GM15510 (cell line): ENCODE results near the gene ITPKA.
A peak's percentile ranks its signal among the peaks of the same experiment; 100 is the strongest.

Source experiments
- POLR2A ChIP-seq: IDR thresholded peaks from 3 replicates; pipeline ENCODE4 v1.6.1; 2011; ENCODE audit warnings: borderline replicate concordance; ENCODE audit not compliant: insufficient read length; ENCODE audit errors: extremely low read depth

The ITPKA gene

DNA sequence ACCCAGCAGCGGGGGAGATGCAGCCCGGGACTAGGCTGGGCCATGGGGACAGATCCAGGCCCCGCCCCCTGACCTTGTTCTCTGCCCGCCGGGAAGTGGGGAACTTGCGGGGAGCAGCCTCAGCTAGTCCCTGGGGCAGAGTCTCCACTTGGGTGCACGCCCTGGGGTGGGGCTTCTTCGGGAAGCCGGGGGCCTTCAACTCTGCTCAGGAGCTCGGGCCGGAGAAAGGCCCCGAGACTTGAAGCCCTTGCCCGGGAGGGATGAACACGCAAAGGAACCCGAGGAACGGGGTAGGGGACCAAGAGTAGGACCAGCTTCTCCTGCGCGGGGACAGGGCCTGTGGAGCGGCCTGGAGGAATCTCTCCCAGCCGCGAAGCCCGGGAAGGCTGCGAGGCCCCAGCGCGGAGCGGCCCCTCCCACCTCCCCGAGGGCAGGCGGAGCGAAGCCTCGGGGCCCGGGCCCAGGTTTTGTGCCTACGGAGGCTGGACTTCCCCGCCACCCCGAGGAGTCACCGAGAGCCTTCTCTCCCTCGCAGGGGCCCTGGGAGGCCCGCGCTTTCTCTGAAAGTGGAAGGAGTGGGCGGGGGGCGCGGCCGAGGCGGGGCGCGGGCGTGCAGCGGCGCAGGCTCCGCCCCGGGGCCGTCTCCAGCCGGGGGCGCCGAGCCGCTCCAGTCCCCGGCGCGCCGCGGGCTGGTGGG is at the start of gene ITPKA:
TSS of gene ITPKA (plus strand) at position 670 of the 697 bp plus-strand sequence. CDS start 54 bp downstream, outside the sequence.
- TF ChIP-seq POLR2A, result peak; percentile 73

DNA sequence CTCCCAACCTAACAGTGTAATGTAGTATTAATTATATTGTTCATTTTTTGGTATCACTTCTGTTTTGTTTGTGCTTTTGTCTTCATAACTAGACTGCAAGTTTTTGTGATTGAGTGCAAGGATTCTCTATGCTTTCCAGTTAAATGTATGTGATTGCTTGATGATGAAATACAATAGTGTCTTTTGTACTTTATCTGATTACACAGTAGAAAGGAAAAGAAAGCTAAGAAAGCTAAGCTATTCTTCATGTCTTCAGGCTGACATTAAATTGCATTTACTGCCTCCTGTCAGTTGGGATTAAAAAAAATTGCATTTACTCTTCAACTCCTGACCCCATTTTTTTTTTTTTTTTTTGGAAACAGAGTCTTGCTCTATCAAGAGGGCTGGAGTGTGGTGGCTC is 48.3 kb upstream of the ITPKA start:
- no peak for TF ChIP-seq POLR2A

DNA sequence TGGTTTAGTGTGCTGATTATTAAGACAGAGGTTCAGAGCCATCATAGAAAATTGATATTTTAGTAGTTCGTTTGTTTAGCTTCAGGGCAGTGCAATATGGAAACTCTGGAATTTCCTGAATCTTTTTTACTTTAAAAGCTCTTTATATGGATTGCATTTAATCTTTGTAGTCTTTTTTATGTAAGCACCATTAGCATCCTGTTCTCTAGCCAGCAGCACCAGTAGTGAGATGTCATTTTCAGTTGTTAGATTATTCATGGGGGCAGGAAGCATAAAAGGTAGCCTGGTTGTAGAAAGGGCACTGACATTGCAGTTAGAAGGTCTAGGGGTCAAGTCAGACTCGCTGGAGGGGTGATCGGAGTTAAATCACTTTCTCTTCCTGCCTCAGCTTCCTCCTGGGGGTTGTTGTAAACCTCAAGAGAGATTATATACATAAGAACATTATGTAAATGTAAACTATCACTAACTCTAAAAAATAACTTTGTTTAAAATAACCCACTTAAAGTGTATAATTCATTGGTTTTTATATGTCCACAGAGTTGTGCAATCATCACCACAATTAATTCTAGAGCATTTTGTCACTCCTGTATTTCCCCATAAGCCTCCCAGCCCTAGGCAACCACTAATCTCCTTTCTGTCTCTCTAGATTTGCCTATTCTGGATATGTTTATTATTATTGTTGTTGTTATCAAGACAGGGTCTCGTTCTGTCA is 31.4 kb upstream of the ITPKA start:
- TF ChIP-seq POLR2A, result no peak

DNA sequence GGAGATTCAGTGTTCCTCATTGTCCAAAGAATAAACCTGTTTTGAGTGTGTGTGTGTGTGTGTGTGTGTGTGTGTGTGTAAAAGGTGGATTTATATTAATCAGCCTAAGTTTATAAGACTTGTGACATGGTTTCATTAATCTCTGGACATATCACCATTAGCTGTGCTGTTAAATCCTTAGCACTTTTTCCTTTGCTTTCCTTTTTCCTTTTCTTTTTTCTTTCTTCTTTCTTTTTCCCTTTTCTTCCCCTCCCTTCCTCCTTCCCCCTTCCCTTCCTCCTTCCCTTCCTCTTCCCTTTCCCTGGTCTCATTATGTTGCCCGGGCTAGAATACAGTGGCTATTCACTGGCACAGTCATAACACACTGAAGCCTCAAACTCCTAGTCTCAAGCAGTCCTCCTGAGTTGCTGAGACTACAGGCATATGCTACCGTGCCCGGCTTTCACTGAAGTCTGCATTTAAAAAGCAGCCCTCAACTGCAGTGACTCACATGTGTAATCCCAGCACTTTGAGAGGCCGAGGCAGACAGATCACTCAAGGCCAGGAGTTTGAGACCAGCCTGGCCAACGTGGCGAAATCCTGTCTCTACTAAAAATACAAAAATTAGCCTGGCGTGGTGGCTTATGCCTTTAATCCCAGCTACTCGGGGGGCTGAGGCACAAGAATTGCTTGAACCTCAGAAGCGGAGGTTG is 28.6 kb upstream of the ITPKA start:
- TF ChIP-seq POLR2A, result no peak

DNA sequence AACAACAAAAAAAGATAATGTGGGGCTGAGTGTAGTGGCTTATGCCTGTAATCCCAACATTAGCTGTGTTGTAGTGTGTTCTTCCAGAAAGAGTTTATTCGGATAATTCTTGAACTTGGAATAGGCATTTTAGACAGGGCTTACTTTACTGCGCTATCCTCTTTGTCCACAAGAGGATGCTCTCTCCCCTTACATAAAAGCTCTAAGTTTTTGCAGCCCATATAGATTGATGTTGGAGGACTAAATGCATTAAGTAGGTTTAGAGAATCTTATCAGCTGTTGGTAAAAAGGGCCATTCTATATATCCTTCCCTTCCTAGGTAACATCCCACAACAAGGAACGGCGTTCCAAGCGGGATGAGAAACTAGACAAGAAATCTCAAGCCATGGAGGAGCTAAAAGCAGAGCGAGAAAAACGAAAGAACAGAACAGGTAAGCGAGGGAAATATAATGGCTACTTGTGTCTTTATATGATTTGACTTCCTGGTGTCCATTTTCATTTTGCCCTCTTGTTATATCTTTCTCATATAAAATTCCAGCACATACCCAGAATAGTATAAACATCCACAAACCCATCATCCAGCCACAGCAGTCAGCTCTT is 27.8 kb upstream of the ITPKA start:
- no peak for TF ChIP-seq POLR2A

DNA sequence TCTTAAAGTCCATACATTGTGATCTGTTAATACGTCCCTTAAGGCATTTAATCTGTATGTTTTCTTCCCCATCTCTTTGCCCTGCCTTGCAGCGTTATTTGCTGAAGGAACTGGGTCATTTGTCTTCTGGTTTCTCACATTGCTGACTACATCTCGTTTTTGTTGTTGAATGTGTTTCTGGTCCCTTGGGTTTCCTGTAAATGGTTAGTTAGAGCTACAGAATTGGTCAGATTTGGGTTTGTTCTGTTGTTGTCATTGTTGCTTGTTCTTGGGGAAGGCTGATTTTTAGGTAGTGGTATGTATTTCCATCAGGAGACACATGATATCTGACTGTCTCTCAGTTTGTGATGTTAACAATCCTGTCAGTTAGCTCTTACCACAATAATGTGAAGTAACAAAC is 27.0 kb upstream of the ITPKA start:
- TF ChIP-seq POLR2A, result no peak

DNA sequence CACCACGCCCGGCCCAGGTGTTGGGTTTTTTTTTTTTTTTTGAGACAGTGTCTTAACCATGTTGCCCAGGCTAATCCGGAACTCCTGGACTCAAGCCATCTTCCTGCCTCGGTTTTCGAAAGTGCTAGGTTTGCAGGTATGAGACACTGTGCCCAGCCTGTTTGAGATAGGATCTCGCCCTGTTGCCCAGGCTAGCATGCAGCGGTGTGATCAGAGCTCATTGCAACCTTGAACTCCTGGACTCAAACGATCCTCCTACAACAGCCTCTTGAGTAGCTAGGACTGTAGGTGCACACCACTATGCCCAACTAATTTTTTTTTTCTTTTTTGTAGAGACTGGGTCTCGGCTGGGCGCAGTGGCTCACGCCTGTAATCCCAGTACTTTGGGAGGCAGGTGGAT is 20.3 kb upstream of the ITPKA start:
- TF ChIP-seq POLR2A, result no peak

DNA sequence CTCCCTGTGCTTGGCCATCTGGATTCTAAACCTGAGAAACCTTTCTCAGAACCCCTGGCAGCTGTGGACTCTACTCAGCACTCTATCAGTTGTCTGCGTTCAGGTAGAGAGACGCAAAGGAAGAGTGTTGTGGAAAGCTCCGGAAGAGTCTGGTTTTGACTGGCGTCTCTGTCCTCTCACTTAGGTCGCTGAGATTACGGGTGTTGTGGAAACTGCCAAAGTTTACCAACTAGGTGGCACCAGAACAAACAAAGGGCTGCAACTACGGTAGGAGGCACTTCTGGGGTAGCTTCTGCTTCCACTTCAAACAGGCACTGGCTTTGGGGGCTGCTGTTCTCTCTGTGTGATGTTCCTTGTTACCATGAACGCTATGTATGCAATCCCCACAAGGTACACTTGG is 19.2 kb upstream of the ITPKA start:
- TF ChIP-seq POLR2A, result no peak

DNA sequence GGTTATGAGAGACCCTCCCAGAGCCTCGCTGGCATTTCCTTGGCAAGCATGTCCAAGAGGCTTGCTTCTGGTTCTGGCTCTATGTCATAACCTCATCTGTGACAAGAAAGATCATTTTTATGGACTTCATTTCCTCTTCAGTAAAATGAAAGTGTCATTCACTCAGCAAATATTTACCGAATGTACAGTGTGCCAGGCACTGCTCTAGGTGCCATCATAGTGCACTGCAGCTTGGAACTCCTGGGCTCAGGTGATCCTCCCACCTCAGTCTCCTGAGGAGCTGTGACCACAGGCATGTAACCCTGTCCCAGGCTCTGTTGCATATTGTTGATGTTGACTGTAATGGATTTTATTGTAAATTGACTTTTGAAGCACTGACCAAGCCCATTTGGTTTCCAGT is 18.7 kb upstream of the ITPKA start:
- TF ChIP-seq POLR2A, result no peak

DNA sequence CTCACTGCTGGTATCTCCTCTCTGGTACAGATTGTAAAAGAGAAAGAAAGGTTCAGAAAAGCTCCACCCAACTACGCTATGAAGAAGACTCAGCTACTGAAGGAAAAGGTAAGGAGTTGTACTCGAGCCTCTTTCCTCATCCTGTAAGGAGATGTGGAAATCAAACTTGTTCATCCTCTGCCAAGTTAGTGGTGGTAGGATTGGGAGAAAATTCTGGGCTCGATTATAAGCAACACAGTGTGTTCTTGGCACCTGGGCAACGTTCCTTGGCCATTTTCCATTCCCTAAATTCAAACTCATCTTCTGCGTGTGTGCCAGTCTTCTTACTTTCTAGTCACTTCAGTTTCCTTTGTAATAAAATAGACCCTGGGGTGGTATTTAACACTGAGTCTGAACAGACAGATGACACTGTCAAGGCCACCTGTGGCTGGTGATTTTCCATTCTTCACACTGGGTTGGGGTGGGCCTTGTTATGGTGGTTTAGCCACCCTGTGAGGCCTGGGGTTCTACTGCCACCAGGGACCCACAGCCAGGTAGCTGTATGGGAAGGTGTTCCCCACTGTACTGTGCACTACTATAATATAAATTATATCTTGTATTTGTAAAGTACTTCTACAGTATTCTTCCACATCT is 17.1 kb upstream of the ITPKA start:
- no peak for TF ChIP-seq POLR2A

DNA sequence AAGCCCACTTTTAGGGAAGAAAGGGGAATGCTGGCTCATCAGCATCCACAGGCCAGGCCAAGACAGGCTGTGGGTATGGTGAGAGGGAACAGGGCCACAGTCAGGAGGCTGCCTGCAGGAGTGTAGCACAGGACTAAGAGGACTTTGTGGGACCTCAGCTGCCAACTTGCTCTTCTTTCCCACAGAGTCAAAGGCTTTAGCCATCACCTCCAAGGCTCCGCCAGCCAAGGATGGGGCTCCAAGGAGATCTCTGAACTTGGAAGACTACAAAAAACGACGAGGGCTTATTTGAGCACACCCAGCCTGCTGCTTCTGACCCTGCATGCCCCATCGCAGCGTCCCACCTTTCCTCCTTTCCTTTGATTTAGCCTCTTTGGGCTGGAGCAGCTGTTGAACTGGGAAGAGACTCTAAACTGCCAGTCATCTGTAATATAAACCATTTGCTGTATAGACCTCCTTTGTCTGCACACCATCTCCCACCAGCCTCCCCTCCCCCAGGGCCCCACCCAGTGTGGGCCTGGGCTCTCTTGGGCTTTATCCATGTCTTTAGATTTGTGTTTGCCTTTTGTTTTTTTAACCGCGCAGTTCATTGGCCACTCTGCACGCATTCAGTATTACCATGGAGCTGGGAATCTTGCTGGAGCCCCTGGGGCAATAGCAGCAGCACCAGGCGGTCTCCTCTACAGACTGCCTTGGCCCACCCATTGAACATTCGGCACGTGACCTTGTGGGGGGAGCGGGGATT is 13.1 kb upstream of the ITPKA start:
- no peak for TF ChIP-seq POLR2A

DNA sequence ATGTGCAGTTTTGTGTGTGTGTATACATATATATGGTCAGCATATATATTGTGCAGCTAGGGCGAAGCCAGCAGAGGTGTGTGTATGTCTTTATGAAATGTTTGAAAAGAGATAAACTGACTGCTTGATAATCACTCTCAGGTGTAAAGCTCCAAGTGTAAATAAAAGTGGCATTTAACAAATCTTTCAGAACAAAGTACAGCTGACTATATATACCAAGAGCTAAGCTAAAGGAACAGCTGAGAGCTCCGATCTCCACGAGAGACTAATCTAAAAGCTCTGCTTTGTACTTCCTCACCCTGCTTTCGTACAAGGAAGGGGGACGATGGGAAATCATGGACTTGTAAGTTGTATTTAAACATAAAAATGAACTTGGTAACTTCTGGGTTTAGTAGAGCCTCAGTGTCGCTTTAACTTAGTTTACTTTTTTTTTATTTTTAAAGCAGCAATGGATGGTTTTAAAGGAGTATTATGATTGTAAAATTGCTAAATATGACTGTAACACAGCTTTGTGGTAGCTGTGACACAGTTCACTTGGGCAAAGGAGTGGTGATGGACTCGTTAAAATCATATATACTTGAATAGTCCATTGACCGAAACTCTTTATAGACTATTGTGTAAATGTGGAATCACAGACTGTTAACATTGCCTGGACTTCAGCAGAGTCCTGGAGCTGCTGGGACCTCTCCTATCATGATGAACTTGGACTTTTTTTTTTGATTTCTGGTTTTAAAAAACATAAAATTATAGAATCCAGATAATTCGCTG is 11.4 kb upstream of the ITPKA start:
- no peak for TF ChIP-seq POLR2A

DNA sequence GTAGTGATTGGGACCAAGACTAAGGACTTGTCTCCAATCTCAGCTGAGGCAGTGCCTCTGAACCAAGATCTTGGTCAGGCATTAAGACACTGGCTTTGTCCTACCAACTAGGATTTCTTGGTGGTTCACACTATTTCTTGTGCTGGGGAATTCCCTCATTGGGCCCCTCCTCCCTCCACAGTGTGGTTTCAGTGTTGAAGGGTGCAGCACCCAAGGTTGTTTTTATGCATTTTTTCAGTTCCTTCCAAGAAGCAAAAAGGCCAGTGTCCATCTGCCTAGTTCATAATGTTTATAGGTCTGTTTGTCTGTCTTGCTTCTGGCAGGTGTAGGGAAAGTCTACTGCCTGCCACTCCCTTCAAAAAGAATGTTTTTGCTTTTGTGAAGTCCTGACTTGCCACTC is 10.6 kb upstream of the ITPKA start:
- TF ChIP-seq POLR2A, result no peak
